RWPE1 (cell line): ENCODE results near the gene SEC23A.
"Not testable (repeated sequence)": the region's sequence is repeated elsewhere in the genome, so short reads cannot be mapped to it uniquely, and the experiment has no call there.

Experiments used
- CTCF ChIA-PET: fragments of 350-600 bp; sonication (Branson Sonifier 250); formaldehyde crosslinking; extraction: SDS; loops from one replicate; lab custom pipeline; 2021; lab: Yijun Ruan, JAX
- POLR2A ChIA-PET: fragments of 400-600 bp; formaldehyde crosslinking; extraction: SDS; loops from one replicate; lab custom pipeline; 2020; ENCODE audit warnings: antibody characterized with exemption; ENCODE audit not compliant: low non-redundant PET; lab: Yijun Ruan, JAX
- DNase-seq: peaks from one replicate; pipeline ENCODE4 v3.0.0; 2012; ENCODE audit warnings: low spot score
- H3K27ac ChIP-seq: fragments of 450-650 bp; 2 replicates; pipeline ENCODE4 v1.5.1; 2017
- TF ChIP-seq, protein P1 (sequence below): fragments of 450-650 bp; conservative IDR thresholded peaks from 2 replicates; pipeline ENCODE4 v1.5.1; 2017; ENCODE audit warnings: low read depth, mild to moderate bottlenecking

The SEC23A gene

GRCh38 chr14:39016733-39017095, 86.3 kb downstream of the SEC23A start:
- no peak overlapping the region for H3K27ac ChIP-seq
- ChIA-PET CTCF (interaction anchor here (1.3 kb wide), 1 partner anchor 330 kb away, joined by 3 read pairs; no protein-coding TSS in a partner anchor), POLR2A (no interaction called here)
- no peak for DNase-seq
- TF ChIP-seq, protein P1, sequence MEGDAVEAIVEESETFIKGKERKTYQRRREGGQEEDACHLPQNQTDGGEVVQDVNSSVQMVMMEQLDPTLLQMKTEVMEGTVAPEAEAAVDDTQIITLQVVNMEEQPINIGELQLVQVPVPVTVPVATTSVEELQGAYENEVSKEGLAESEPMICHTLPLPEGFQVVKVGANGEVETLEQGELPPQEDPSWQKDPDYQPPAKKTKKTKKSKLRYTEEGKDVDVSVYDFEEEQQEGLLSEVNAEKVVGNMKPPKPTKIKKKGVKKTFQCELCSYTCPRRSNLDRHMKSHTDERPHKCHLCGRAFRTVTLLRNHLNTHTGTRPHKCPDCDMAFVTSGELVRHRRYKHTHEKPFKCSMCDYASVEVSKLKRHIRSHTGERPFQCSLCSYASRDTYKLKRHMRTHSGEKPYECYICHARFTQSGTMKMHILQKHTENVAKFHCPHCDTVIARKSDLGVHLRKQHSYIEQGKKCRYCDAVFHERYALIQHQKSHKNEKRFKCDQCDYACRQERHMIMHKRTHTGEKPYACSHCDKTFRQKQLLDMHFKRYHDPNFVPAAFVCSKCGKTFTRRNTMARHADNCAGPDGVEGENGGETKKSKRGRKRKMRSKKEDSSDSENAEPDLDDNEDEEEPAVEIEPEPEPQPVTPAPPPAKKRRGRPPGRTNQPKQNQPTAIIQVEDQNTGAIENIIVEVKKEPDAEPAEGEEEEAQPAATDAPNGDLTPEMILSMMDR, result no peak

- H3K27ac ChIP-seq, result no peak overlapping the region
- POLR2A ChIA-PET, result no interaction called here
- CTCF ChIA-PET, result interaction anchor here (0.7 to 1.3 kb wide), 7 partner anchors 22 to 1118 kb away, joined by 3 to 5 read pairs (median 3); no protein-coding TSS in a partner anchor
- TF ChIP-seq, protein P1, result no peak
- DNase-seq, result no peak
Measured at GRCh38 chr14:39015964-39016577, 87.0 kb downstream of the SEC23A start.

DNA sequence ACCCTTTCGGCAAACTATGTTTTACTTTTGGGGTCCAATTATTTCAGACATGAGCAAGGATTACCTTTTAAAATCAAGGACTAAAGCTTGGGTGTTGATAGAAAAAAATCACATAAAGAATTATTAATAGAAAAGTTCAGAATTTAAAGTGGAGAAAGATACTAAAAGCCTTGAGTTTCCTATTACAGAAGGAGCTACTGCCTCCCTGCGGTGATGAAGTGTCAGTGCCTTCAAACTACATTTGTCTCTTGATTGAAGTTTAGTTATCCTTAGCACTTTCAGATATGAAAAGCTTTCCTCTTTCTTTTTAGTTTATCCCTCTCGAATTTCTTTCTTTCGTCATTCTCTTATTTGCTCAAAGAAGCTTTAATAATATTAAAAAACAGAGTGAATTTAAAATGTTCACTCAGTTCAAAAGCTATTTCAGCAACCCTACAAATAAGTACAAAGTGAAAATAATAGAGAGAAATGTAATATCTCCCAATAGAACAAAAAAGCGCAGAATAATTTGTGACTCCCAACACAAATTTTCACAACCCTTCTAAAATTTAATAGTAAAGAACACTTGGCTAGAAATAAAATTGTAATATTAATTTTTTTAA, 87.6 kb downstream of the SEC23A start:
- CTCF ChIA-PET, result interaction anchor here (0.7 to 1.3 kb wide), 7 partner anchors 23 to 1117 kb away, joined by 3 to 5 read pairs (median 3); no protein-coding TSS in a partner anchor

DNA sequence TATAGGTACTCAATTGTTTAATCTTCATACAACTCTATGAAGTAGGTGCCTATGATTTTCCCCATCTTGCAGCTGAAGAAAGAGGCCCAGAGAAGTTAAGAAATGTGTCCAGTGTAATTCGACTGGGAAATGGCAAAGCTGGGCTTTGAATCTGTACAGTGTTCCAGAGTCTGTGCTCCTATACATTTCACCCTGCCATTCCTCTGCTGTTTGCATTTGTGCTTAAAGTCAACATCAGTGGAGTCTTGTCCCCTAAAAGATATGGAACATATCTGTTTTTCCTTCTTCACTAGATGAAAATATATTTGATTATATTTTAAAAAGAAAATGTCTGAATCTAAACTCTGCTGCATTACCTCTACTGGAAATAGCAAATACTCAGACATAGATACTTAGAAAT, 88.6 kb downstream of the SEC23A start:
- TF ChIP-seq, protein P1, result no peak
- DNase-seq, result no peak
- CTCF ChIA-PET, result interaction anchor here (0.6 to 1.3 kb wide), 2 partner anchors 24 to 1667 kb away, joined by 3 read pairs; no protein-coding TSS in a partner anchor
- H3K27ac ChIP-seq, result no peak overlapping the region
- POLR2A ChIA-PET, result no interaction called here

More for the DNA sequence above, 87.6 kb downstream of the SEC23A start:
- H3K27ac ChIP-seq, result no peak overlapping the region
- POLR2A ChIA-PET, result no interaction called here
- peak; percentile 38 for DNase-seq
- TF ChIP-seq, protein P1, result peak; percentile 74

- DNase-seq, H3K27ac ChIP-seq, POLR2A ChIA-PET, CTCF ChIA-PET: not testable (repeated sequence)
Measured at GRCh38 chr14:39008965-39009364, 94.1 kb downstream of the SEC23A start.

GRCh38 chr14:39006721-39007410, 96.2 kb downstream of the SEC23A start:
- TF ChIP-seq, protein P1, result no peak
- POLR2A ChIA-PET, result no interaction called here
- H3K27ac ChIP-seq, result no peak overlapping the region
- DNase-seq, result no peak
- CTCF ChIA-PET, result interaction anchor here (0.6 kb wide), 1 partner anchor 26 kb away, joined by 3 read pairs; no protein-coding TSS in a partner anchor
